Endodermal cell (in vitro differentiated cells): ENCODE data around the gene PDE4D. TPM values are rescaled to one million over a fixed set of nuclear protein-coding genes. Genes with fewer than 3 reads are reported as not detected.

Experiments
- DNase-seq: peaks from one replicate; pipeline ENCODE4 v3.0.0-alpha.2; 2017
- H3K27ac ChIP-seq: 2 replicates; pipeline ENCODE4 v1.5.1; 2013; ENCODE audit warnings: mild to moderate bottlenecking, low read depth, low read length, moderate library complexity
- H3K27me3 ChIP-seq: 2 replicates; pipeline ENCODE4 v1.6.1; 2013; ENCODE audit warnings: mild to moderate bottlenecking, low read length, moderate library complexity; ENCODE audit not compliant: insufficient read depth, control insufficient read depth, poor library complexity, severe bottlenecking
- H3K36me3 ChIP-seq: 2 replicates; pipeline ENCODE4 v1.7.0; 2013; ENCODE audit warnings: mild to moderate bottlenecking, low read length, moderate library complexity; ENCODE audit not compliant: control insufficient read depth, insufficient read depth
- H3K4me1 ChIP-seq: one replicate; pipeline ENCODE4 v1.7.0; 2013; ENCODE audit warnings: low read length; ENCODE audit not compliant: control insufficient read depth, insufficient read depth
- H3K4me3 ChIP-seq: 2 replicates; pipeline ENCODE4 v1.5.1; 2013; ENCODE audit warnings: mild to moderate bottlenecking, low read length, moderate library complexity
- H3K9ac ChIP-seq: 2 replicates; pipeline ENCODE4 v1.6.1; 2013; ENCODE audit warnings: mild to moderate bottlenecking, low read length, moderate library complexity; ENCODE audit not compliant: poor library complexity, severe bottlenecking; ENCODE audit errors: extremely low read depth
- H3K9me3 ChIP-seq: 2 replicates; pipeline ENCODE4 v1.6.1; 2013; ENCODE audit warnings: mild to moderate bottlenecking, low read length, moderate library complexity; ENCODE audit not compliant: control insufficient read depth
- H3K27ac Mint-ChIP-seq: 2 replicates; pipeline ENCODE4 v1.8.0; 2020; ENCODE audit warnings: mixed read lengths
- H3K27me3 Mint-ChIP-seq: 2 replicates; pipeline ENCODE4 v1.8.0; 2021; ENCODE audit warnings: mild to moderate bottlenecking, mixed read lengths; ENCODE audit not compliant: insufficient read depth
- H3K36me3 Mint-ChIP-seq: 2 replicates; pipeline ENCODE4 v1.8.0; 2020; ENCODE audit warnings: low read depth, mixed read lengths
- H3K4me1 Mint-ChIP-seq: 2 replicates; pipeline ENCODE4 v1.8.0; 2020; ENCODE audit warnings: mixed read lengths
- H3K4me3 Mint-ChIP-seq: 2 replicates; pipeline ENCODE4 v1.8.0; 2020; ENCODE audit warnings: mild to moderate bottlenecking, moderate library complexity, mixed read lengths
- H3K9me3 Mint-ChIP-seq: 2 replicates; pipeline ENCODE4 v1.8.0; 2020; ENCODE audit warnings: mild to moderate bottlenecking, mixed read lengths
- CTCF ChIP-seq: fragments of 200-600 bp; sonication (generic); conservative IDR thresholded peaks from 2 replicates; pipeline ENCODE4 v1.5.0; 2021; ENCODE audit warnings: antibody characterized with exemption, mild to moderate bottlenecking
- WGBS, 2 experiments: methylation state at CpG; one replicate each; pipeline versions ENCODE4 v1.1.5 to v1.1.7; 2013; ENCODE audit warnings: missing lambda C conversion rate in 2 of 2, mixed read lengths in 1 of 2; ENCODE audit not compliant: insufficient coverage in 1 of 2, insufficient read length in 1 of 2; 5-methylcytosine and 5-hydroxymethylcytosine counted together
- total RNA-seq, 2 donors: library from RNA; stranded (reverse); fragmentation: NEBNext Ultra II Directional in 1 of 2; extraction: Animal tissue kit (Norgen Biotek cat#: 25700) in 1 of 2; gene quantifications; 2 replicates in 1 of 2; 3 replicates in 1 of 2; pipeline ENCODE4 v1.2.1, GENCODE V29; 2021

Gene PDE4D
- total RNA-seq, 2 donors from 2014 or later: 9.2 to 11.4 TPM

- Mint-ChIP-seq H3K4me1 (peaks cover 2% of the 10 kb centered on the region), H3K4me3 (no peak overlapping the region), H3K27ac (no peak overlapping the region), H3K27me3 (no peaks in the 10 kb centered on the region), H3K9me3 (peaks cover 2% of the 10 kb centered on the region), H3K36me3 (no peaks in the 10 kb centered on the region)
- DNase-seq: peak; percentile 81
- H3K27me3 ChIP-seq: no peaks in the 10 kb centered on the region
- H3K4me1 ChIP-seq: no peaks in the 10 kb centered on the region
- no peak overlapping the region for H3K9ac ChIP-seq
- H3K36me3 ChIP-seq: no peaks in the 10 kb centered on the region
- no peak overlapping the region for H3K4me3 ChIP-seq
- TF ChIP-seq CTCF: peak; percentile 80
- H3K27ac ChIP-seq: no peak overlapping the region
- WGBS, 2 experiments: 81 to 86% methylated on average over 11 to 17 of the region's 17 CpGs
- H3K9me3 ChIP-seq: peaks cover 14% of the 10 kb centered on the region
Observed at GRCh38 chr5:59496524-59497134, 396.9 kb downstream of the PDE4D start.

GRCh38 chr5:59491945-59492344 is 401.6 kb downstream of the PDE4D start:
- Histone ChIP-seq H3K4me3 (no peak overlapping the region), H3K27ac (no peak overlapping the region), H3K9ac (no peak overlapping the region), H3K9me3 (peaks cover 6% of the 10 kb centered on the region), H3K36me3 (no peaks in the 10 kb centered on the region), H3K27me3 (no peaks in the 10 kb centered on the region), H3K4me1 (no peaks in the 10 kb centered on the region)
- no peak for DNase-seq
- Mint-ChIP-seq H3K9me3 (peaks cover 1% of the 10 kb centered on the region), H3K4me1 (peaks cover 5% of the 10 kb centered on the region), H3K4me3 (no peak overlapping the region), H3K27me3 (no peaks in the 10 kb centered on the region), H3K27ac (no peak overlapping the region), H3K36me3 (no peaks in the 10 kb centered on the region)
- no peak for TF ChIP-seq CTCF
- 93% methylated on average over 1 of the region's 1 CpG; no CpG with 5 or more reads in 1 of the 2 experiments for WGBS, 2 experiments

- no peaks in the 10 kb centered on the region for H3K36me3 Mint-ChIP-seq
- H3K27ac Mint-ChIP-seq: no peak overlapping the region
- no CpG with 5 or more reads among the region's 1 CpG for WGBS, 2 experiments
- H3K4me3 ChIP-seq: no peak overlapping the region
- H3K9me3 ChIP-seq: no peaks in the 10 kb centered on the region
- TF ChIP-seq CTCF: no peak
- H3K9ac ChIP-seq: no peak overlapping the region
- no peak for DNase-seq
- H3K36me3 ChIP-seq: no peaks in the 10 kb centered on the region
- no peaks in the 10 kb centered on the region for H3K4me1 ChIP-seq
- no peaks in the 10 kb centered on the region for H3K9me3 Mint-ChIP-seq
- H3K27me3 ChIP-seq: no peaks in the 10 kb centered on the region
- H3K4me3 Mint-ChIP-seq: no peak overlapping the region
- H3K27ac ChIP-seq: no peak overlapping the region
- H3K4me1 Mint-ChIP-seq: peaks cover 4% of the 10 kb centered on the region
- H3K27me3 Mint-ChIP-seq: no peaks in the 10 kb centered on the region
Observed at GRCh38 chr5:59489551-59489950, 404.0 kb downstream of the PDE4D start.
